SK-N-MC (cell line): ENCODE data around the gene PLAGL1.

ENCODE experiments used
- DNase-seq: peaks from one replicate; pipeline ENCODE4 v3.0.0-alpha.2; 2011; ENCODE audit warnings: low read depth, low spot score
- H3K27ac ChIP-seq: fragments of 200-600 bp; sonication (generic); 2 replicates; pipeline ENCODE4 v1.5.1; 2016; ENCODE audit warnings: mixed run types
- H3K36me3 ChIP-seq: fragments of 200-600 bp; sonication (generic); 2 replicates; pipeline ENCODE4 v1.6.1; 2017; ENCODE audit warnings: antibody characterized with exemption, low read length, mixed read lengths; ENCODE audit not compliant: insufficient read depth
- H3K4me3 ChIP-seq: fragments of 200-600 bp; sonication (generic); 2 replicates; pipeline ENCODE4 v1.5.1; 2016
- H3K9ac ChIP-seq: fragments of 200-600 bp; sonication (generic); 2 replicates; pipeline ENCODE4 v1.8.0; 2017; ENCODE audit warnings: mixed run types, mixed read lengths; ENCODE audit not compliant: insufficient read length
- H3K9me3 ChIP-seq: fragments of 200-600 bp; sonication (generic); 2 replicates; pipeline ENCODE4 v1.6.1; 2017; ENCODE audit warnings: low read depth, mild to moderate bottlenecking, antibody characterized with exemption, low read length, moderate library complexity, mixed read lengths
- EZH2 ChIP-seq: fragments of 200-600 bp; sonication (generic); IDR thresholded peaks from one replicate; pipeline ENCODE4 v1.6.1; 2017; ENCODE audit warnings: antibody characterized with exemption
- FOXP2 ChIP-seq: optimal IDR thresholded peaks from 2 replicates; pipeline ENCODE3; 2011; ENCODE audit warnings: mild to moderate bottlenecking, moderate library complexity; ENCODE audit not compliant: insufficient read depth; ENCODE audit errors: extremely low read length, control extremely low read depth
- POLR2AphosphoS5 ChIP-seq: IDR thresholded peaks from 2 replicates; pipeline ENCODE4 v1.6.1; 2012; ENCODE audit warnings: mild to moderate bottlenecking, low read depth, low read length, borderline replicate concordance

Gene PLAGL1

DNA sequence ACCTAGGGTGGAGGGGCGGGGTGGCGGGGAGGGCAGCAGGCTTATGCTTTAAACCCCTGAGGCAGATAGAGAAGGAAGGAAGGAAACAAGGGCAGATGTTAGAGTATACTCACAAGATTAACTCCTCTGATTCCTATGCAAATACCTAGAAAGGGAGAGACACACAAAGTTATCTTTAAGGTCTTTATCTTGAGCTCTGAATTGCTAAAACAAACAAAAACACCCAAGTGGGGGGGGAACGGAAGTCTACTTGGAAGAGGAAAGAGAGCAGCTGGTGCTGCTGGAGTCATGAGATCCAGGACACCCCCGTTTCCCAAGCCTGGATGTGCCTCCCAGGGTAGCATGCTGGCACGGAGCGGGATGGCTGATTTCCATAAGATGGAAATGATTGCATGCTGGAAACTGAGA lies 43.4 kb downstream of the PLAGL1 start:
- Histone ChIP-seq H3K36me3 (no peaks in the 10 kb centered on the region), H3K27ac (no peak overlapping the region), H3K4me3 (no peak overlapping the region), H3K9ac (no peak overlapping the region), H3K9me3 (no peaks in the 10 kb centered on the region)
- DNase-seq, result no peak
- no peak for TF ChIP-seq POLR2AphosphoS5
- no peak for TF ChIP-seq EZH2
- TF ChIP-seq FOXP2, result no peak

DNA sequence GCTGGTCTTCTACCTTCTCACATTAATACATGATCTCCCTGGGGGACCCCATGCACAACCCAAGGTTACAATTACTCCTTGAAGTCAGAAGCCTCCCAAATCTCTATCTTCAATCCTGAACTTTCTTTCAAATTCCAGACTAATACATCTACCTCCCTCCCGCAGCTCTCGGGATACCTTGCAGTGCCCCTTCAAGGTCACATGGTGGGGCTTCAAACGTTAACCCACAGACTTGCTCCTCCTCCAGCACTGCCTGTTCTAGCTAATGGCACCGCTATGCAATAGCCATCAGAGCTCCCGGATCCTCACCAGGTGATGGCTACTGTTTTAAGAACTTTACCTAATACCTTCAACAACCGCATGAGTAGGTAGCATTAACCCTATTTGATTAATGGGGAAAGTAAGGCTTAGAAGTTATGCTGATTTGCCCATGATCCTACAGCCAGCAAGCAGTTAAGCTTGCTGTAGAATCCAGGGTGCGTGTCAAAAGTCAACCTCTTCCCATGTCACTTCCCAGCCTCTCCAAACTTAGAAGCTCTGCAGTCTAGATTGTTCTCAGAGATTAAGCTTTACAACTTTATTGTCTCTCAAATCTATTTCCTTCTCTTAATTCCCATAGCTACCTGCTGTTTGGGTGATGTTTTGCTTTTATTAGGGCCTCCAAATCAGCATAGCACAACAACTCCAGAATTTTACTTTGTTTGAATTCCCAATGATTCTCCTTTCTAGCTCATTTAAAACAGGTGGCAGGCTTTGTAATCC lies 44.7 kb downstream of the PLAGL1 start:
- Histone ChIP-seq H3K4me3 (no peak overlapping the region), H3K9ac (no peak overlapping the region), H3K27ac (no peak overlapping the region), H3K9me3 (no peaks in the 10 kb centered on the region), H3K36me3 (no peaks in the 10 kb centered on the region)
- no peak for TF ChIP-seq POLR2AphosphoS5
- no peak for TF ChIP-seq EZH2
- no peak for TF ChIP-seq FOXP2
- DNase-seq, result no peak

DNA sequence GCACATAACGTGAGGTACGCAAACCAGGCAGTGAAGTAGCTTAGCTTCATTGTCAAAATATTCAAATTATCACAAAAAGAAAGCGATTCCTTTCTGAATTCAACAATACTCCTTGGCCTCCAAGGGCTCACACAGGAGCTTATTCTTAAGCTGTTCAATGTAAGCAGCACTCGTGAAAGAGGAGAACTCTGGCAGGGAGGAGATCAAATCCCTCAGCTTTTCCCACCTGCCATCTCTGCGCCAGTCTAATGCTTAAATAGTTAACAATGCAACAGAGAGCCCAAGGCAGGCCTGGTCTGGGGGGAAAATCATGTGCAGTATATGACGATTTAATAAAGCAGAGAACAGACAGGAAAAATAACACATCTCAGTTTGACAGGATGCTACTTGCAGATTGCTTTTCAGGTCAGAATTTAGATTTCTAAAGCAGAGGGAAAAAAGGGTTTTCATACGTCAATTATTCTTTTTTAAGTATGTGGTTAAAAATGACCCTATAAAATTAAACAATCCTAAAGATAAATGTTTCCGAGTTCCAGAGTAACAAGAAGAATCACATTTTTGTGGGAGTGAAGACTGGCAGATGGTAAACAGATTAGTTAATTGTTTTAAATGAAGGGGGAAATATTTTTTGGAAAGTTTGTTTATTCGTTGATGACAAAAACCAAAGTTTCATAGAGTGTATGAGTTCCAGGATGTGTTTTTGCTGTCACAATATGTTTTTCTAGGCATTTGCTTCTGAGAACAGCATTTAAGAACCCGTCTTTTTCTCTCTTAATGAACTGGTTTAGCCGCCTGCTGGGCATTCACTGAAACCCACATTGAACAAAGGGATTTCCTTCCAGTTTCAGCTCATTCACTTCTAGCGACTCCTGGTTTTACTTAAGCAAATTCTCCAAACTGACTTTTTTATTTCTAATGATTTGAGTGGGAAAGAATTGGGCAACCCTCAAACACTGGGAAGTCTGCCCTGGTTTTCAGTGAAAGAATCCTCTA lies 45.9 kb downstream of the PLAGL1 start:
- H3K4me3 ChIP-seq, result no peak overlapping the region
- no peak overlapping the region for H3K27ac ChIP-seq
- DNase-seq, result peak; percentile 5

DNA sequence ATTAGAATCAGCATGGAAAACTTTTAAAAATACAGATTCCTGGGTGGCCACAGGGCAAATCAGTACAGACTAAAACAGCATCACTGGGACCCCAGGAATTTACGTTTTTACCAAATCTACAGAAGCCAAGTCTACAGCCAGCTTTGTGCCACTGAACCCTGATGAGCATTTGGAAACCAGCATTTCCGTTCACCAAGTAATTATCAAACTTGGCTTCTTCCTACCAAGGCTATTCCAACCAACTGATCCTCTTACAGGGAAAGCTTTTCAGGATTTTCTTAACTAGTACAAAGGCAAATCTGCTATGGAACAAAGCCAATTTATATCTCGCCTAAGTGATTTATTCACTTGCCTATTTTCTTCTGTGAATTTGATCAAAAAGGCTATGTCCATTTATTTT lies 47.0 kb downstream of the PLAGL1 start:
- no peak overlapping the region for H3K4me3 ChIP-seq
- TF ChIP-seq POLR2AphosphoS5 (no peak), EZH2 (no peak), FOXP2 (no peak)

More for the DNA sequence above, 45.9 kb downstream of the PLAGL1 start:
- Histone ChIP-seq H3K9ac (no peak overlapping the region), H3K9me3 (no peaks in the 10 kb centered on the region), H3K36me3 (no peaks in the 10 kb centered on the region)
- TF ChIP-seq EZH2 (no peak), POLR2AphosphoS5 (no peak), FOXP2 (no peak)

DNA sequence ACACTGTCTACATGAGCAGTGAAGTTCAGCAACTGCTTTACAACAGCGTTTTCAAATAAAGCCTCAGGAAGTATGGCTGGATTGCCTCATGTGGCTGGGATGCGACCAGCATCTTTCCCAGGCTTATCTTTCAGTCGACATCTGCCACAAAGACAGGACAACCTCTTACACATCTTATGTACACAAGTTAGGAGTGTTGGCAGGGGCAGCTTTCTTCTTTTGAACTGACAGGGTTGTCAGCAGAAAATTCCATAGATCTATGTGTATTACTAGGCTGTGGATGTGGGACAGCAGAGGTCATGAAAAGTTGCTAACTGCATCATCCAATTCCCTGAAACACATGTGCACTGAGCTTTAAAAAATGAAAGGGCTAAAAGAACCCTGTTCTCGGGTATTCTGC lies 48.1 kb downstream of the PLAGL1 start:
- H3K9me3 ChIP-seq, result no peaks in the 10 kb centered on the region
- DNase-seq, result no peak
- H3K27ac ChIP-seq, result no peak overlapping the region
- H3K4me3 ChIP-seq, result no peak overlapping the region
- no peaks in the 10 kb centered on the region for H3K36me3 ChIP-seq
- no peak overlapping the region for H3K9ac ChIP-seq
- TF ChIP-seq EZH2, result no peak
- TF ChIP-seq FOXP2, result no peak
- no peak for TF ChIP-seq POLR2AphosphoS5

More for the DNA sequence above, 47.0 kb downstream of the PLAGL1 start:
- DNase-seq, result no peak
- Histone ChIP-seq H3K36me3 (no peaks in the 10 kb centered on the region), H3K27ac (no peak overlapping the region), H3K9me3 (no peaks in the 10 kb centered on the region), H3K9ac (no peak overlapping the region)

DNA sequence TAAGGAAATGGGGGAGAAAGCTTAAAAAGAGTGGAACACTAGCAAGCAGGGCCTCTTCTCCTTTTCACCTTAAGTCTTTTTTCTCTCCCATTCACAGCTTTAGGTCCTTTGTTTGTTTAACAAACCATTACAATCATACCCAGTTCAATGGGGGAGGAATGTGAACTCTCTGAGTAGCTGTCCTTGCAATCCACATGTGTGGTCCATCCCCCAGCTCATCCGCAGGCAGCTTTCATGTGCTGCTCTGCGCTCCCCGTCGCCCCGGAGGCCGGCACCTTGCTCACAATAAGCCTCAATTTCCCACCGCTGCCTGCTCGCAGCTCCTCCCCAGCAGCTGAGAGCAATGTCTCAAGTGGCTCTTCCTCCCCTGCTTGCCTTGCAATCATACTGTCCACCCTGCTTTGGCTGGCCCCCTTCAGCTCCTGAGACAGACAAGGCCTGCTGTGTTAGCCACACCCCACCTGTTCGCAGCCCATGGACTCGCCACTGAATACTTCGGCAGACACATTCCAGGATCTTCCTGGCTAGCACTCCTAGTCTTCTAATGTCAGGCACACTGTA lies 49.1 kb downstream of the PLAGL1 start:
- DNase-seq, result no peak
- Histone ChIP-seq H3K4me3 (no peak overlapping the region), H3K27ac (no peak overlapping the region), H3K36me3 (no peaks in the 10 kb centered on the region), H3K9me3 (no peaks in the 10 kb centered on the region), H3K9ac (no peak overlapping the region)
- TF ChIP-seq POLR2AphosphoS5 (no peak), FOXP2 (no peak), EZH2 (no peak)

DNA sequence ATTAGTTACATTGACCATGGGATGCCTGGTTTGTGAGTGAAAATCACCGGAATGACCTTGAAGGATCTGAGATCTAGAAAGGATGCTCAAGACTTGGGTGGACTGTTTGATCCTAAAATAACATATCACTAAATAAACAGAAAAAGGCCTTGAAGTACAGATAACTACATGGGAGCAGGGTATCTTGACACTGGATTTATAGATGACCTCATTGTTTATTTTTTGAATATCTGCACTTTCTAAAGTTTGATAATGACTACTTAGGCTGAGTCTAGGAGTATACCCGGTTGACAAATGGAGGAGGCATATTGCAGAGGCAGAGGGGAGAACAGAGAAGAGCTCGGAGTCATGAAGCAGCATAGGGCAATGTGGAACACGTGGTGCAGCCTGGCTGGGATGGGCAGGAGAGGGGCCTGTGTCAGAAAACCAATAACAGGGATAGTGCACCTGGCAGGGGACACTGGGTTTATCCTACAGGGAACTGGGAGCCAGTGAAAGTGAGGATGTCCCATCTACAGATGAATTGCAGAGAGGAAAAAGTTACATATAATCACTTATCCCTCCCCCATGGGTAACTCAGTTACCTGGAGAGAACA lies 50.3 kb downstream of the PLAGL1 start:
- no peaks in the 10 kb centered on the region for H3K9me3 ChIP-seq
- H3K4me3 ChIP-seq, result no peak overlapping the region
- H3K27ac ChIP-seq, result no peak overlapping the region
- no peaks in the 10 kb centered on the region for H3K36me3 ChIP-seq
- TF ChIP-seq POLR2AphosphoS5, result no peak
- no peak for TF ChIP-seq FOXP2
- no peak for TF ChIP-seq EZH2
- DNase-seq, result no peak
- H3K9ac ChIP-seq, result no peak overlapping the region

DNA sequence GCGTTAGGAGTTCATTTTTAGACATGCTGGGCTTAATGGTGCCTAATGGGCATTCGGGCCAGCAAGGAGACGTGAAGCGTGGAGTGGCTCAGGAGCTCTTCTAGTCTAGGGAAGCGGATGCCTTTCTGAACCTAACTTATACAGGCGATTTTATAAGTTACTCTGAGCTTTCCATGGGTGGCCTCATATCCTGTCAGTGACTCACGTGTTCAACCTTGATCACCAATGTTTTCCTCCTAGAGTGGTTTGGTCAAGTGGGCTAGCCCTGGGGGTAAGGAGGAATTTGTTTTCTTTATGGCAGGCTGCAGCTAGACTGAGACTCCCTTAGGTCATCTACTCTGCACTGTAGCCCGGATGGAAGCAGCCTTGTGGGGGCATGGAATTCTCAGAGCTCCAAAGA lies 52.1 kb downstream of the PLAGL1 start:
- no peak overlapping the region for H3K27ac ChIP-seq
- no peak overlapping the region for H3K4me3 ChIP-seq
- TF ChIP-seq FOXP2 (no peak), POLR2AphosphoS5 (no peak)
- no peaks in the 10 kb centered on the region for H3K36me3 ChIP-seq
- no peaks in the 10 kb centered on the region for H3K9me3 ChIP-seq
- H3K9ac ChIP-seq, result no peak overlapping the region
- no peak for DNase-seq
